Left lung (tissue), 8 donors: Measurements from ENCODE around the gene MUS81. TPM values are rescaled to one million over a fixed set of nuclear protein-coding genes. Genes with fewer than 3 reads are reported as not detected.

Experiments used
- polyA plus RNA-seq, 6 donors: library from polyadenylated mRNA; unstranded; fragments of 120-200 nt; gene quantifications; one replicate each; pipeline ENCODE4 v1.2.1, GENCODE V29; 2013; ENCODE audit not compliant: insufficient read length in 6 of 6
- total RNA-seq, 2 donors: library from RNA; stranded (reverse); fragmentation: NEBNext Ultra II Directional; extraction: Animal tissue kit (Norgen Biotek cat#: 25700); gene quantifications; one replicate each; pipeline ENCODE4 v1.2.1, GENCODE V29; 2021
- donor health status: DM: no; HTN: yes; CAD: no.
- donor health status: DM: no; HTN: no; CAD: no.

The MUS81 gene
- total and polyA plus RNA-seq, 8 donors, result 43.4 to 55.0 (median 50.9) TPM

Other genes starting within 250 kb of the MUS81 start
- gene MAP3K11, start 246.2 kb upstream of the MUS81 start, total RNA-seq, result 100 to 1,000 TPM in 1 of 2 donors, 10 to 100 TPM in 1; 74.7 to 100 TPM
- gene MAP3K11, start 246.2 kb upstream of the MUS81 start, polyA plus RNA-seq, result 10 to 100 TPM; 43.9 to 64.0 (median 56.6) TPM
- gene PCNX3, start 244.7 kb upstream of the MUS81 start, total RNA-seq, result 10 to 100 TPM; 36.7 to 44.5 TPM
- 10 to 100 TPM; 19.9 to 35.4 (median 25.3) TPM for gene PCNX3, start 244.7 kb upstream of the MUS81 start, polyA plus RNA-seq
- gene SIPA1, start 222.3 kb upstream of the MUS81 start, total RNA-seq, result 100 to 1,000 TPM in 1 of 2 donors, 10 to 100 TPM in 1; 77.3 to 107 TPM
- 10 to 100 TPM; 40.5 to 57.3 (median 46.8) TPM for gene SIPA1, start 222.3 kb upstream of the MUS81 start, polyA plus RNA-seq
- 10 to 100 TPM; 56.5 to 67.9 TPM for gene RELA, start 197.5 kb upstream of the MUS81 start, total RNA-seq
- gene RELA, start 197.5 kb upstream of the MUS81 start, polyA plus RNA-seq, result 10 to 100 TPM; 51.3 to 70.6 (median 58.8) TPM
- 10 to 100 TPM; 57.0 to 67.1 TPM for gene KAT5, start 148.2 kb upstream of the MUS81 start, total RNA-seq
- gene KAT5, start 148.2 kb upstream of the MUS81 start, polyA plus RNA-seq, result 10 to 100 TPM; 58.4 to 69.2 (median 64.5) TPM
- gene RNASEH2C, start 139.6 kb upstream of the MUS81 start, total RNA-seq, result 10 to 100 TPM; 46.0 to 70.1 TPM
- 10 to 100 TPM; 34.7 to 52.5 (median 37.2) TPM for gene RNASEH2C, start 139.6 kb upstream of the MUS81 start, polyA plus RNA-seq
- 10 to 100 TPM; 22.6 to 39.0 TPM for gene AP5B1, start 79.5 kb upstream of the MUS81 start, total RNA-seq
- gene AP5B1, start 79.5 kb upstream of the MUS81 start, polyA plus RNA-seq, result 1 to 10 TPM; 2.9 to 4.5 (median 3.5) TPM
- gene OVOL1, start 73.4 kb upstream of the MUS81 start, total RNA-seq, result under 1 TPM; 0.37 to 0.41 TPM
- gene OVOL1, start 73.4 kb upstream of the MUS81 start, polyA plus RNA-seq, result under 1 TPM; 0.20 to 0.45 (median 0.31) TPM
- gene SNX32, start 26.5 kb upstream of the MUS81 start, total RNA-seq, result 1 to 10 TPM in 1 of 2 donors, under 1 TPM in 1; 0.24 to 1.9 TPM
- 1 to 10 TPM; 2.5 to 4.4 (median 3.1) TPM for gene SNX32, start 26.5 kb upstream of the MUS81 start, polyA plus RNA-seq
- gene CFL1, start 2.3 kb upstream of the MUS81 start, total RNA-seq, result 1,000 to 10,000 TPM in 1 of 2 donors, 100 to 1,000 TPM in 1; 790 to 1,162 TPM
- 100 to 1,000 TPM; 599 to 799 (median 752) TPM for gene CFL1, start 2.3 kb upstream of the MUS81 start, polyA plus RNA-seq
- 100 to 1,000 TPM in 1 of 2 donors, 10 to 100 TPM in 1; 67.6 to 113 TPM for gene EFEMP2, start 12.4 kb downstream of the MUS81 start, total RNA-seq
- 100 to 1,000 TPM; 111 to 169 (median 152) TPM for gene EFEMP2, start 12.4 kb downstream of the MUS81 start, polyA plus RNA-seq
- gene CTSW, start 19.4 kb downstream of the MUS81 start, total RNA-seq, result 1 to 10 TPM; 5.8 to 9.1 TPM
- 1 to 10 TPM; 2.7 to 7.2 (median 5.7) TPM for gene CTSW, start 19.4 kb downstream of the MUS81 start, polyA plus RNA-seq
- gene FIBP, start 28.0 kb downstream of the MUS81 start, total RNA-seq, result 10 to 100 TPM; 56.5 to 69.6 TPM
- 10 to 100 TPM; 72.3 to 83.0 (median 77.7) TPM for gene FIBP, start 28.0 kb downstream of the MUS81 start, polyA plus RNA-seq
- gene CCDC85B, start 30.2 kb downstream of the MUS81 start, total RNA-seq, result 10 to 100 TPM; 23.3 to 32.0 TPM
- gene CCDC85B, start 30.2 kb downstream of the MUS81 start, polyA plus RNA-seq, result 10 to 100 TPM; 10.0 to 23.8 (median 15.1) TPM
- 10 to 100 TPM in 1 of 2 donors, 1 to 10 TPM in 1; 3.4 to 16.3 TPM for gene FOSL1, start 40.0 kb downstream of the MUS81 start, total RNA-seq
- gene FOSL1, start 40.0 kb downstream of the MUS81 start, polyA plus RNA-seq, result under 1 TPM in 4 of 6 donors, not detected in 2; 0.17 to 0.22 (median 0.21) TPM
- gene C11orf68, start 58.6 kb downstream of the MUS81 start, total RNA-seq, result 10 to 100 TPM; 29.6 to 35.0 TPM
- gene C11orf68, start 58.6 kb downstream of the MUS81 start, polyA plus RNA-seq, result 10 to 100 TPM; 31.1 to 36.9 (median 34.4) TPM
- gene DRAP1, start 59.0 kb downstream of the MUS81 start, total RNA-seq, result 10 to 100 TPM; 61.0 to 64.5 TPM
- gene DRAP1, start 59.0 kb downstream of the MUS81 start, polyA plus RNA-seq, result 100 to 1,000 TPM in 1 of 6 donors, 10 to 100 TPM in 5; 69.2 to 112 (median 91.8) TPM
- gene TSGA10IP, start 85.0 kb downstream of the MUS81 start, total RNA-seq, result not detected
- 1 to 10 TPM in 1 of 6 donors, under 1 TPM in 4, not detected in 1; 0.26 to 1.0 (median 0.79) TPM for gene TSGA10IP, start 85.0 kb downstream of the MUS81 start, polyA plus RNA-seq
- 10 to 100 TPM; 34.1 to 50.8 TPM for gene SART1, start 101.3 kb downstream of the MUS81 start, total RNA-seq
- gene SART1, start 101.3 kb downstream of the MUS81 start, polyA plus RNA-seq, result 10 to 100 TPM; 40.0 to 55.4 (median 46.3) TPM
- gene EIF1AD, start 141.7 kb downstream of the MUS81 start, total RNA-seq, result 10 to 100 TPM; 28.4 to 30.5 TPM
- 10 to 100 TPM; 23.6 to 30.5 (median 27.4) TPM for gene EIF1AD, start 141.7 kb downstream of the MUS81 start, polyA plus RNA-seq
- gene BANF1, start 142.1 kb downstream of the MUS81 start, total RNA-seq, result 100 to 1,000 TPM; 161 to 183 TPM
- 100 to 1,000 TPM; 211 to 248 (median 228) TPM for gene BANF1, start 142.1 kb downstream of the MUS81 start, polyA plus RNA-seq
- 10 to 100 TPM; 20.3 to 46.5 TPM for gene CST6, start 151.6 kb downstream of the MUS81 start, total RNA-seq
- 1 to 10 TPM in 1 of 6 donors, under 1 TPM in 5; 0.18 to 1.3 (median 0.46) TPM for gene CST6, start 151.6 kb downstream of the MUS81 start, polyA plus RNA-seq
- gene CATSPER1, start 166.0 kb downstream of the MUS81 start, total RNA-seq, result 1 to 10 TPM; 1.2 to 2.6 TPM
- under 1 TPM in 1 of 6 donors, not detected in 5; 0.24 TPM for gene CATSPER1, start 166.0 kb downstream of the MUS81 start, polyA plus RNA-seq
- gene GAL3ST3, start 188.7 kb downstream of the MUS81 start, total RNA-seq, result not detected
- under 1 TPM in 5 of 6 donors, not detected in 1; 0.09 to 0.63 (median 0.20) TPM for gene GAL3ST3, start 188.7 kb downstream of the MUS81 start, polyA plus RNA-seq
- gene SF3B2, start 191.9 kb downstream of the MUS81 start, total RNA-seq, result 100 to 1,000 TPM; 122 to 160 TPM
- gene SF3B2, start 191.9 kb downstream of the MUS81 start, polyA plus RNA-seq, result 100 to 1,000 TPM; 192 to 233 (median 218) TPM
- gene PACS1, start 209.8 kb downstream of the MUS81 start, total RNA-seq, result 10 to 100 TPM; 53.7 to 54.7 TPM
- gene PACS1, start 209.8 kb downstream of the MUS81 start, polyA plus RNA-seq, result 10 to 100 TPM; 50.7 to 57.5 (median 55.6) TPM